GM08714 (cell line): ENCODE measurements around the gene SNX24.

Experiments used
- H3K4me3 ChIP-seq: fragments of 200-500 bp; sonication (Bioruptor generic); 2 replicates; pipeline ENCODE4 v1.5.1; 2014; ENCODE audit warnings: mild to moderate bottlenecking, low read length, inconsistent platforms
- ZNF274 ChIP-seq: IDR thresholded peaks from 2 replicates; pipeline ENCODE4 v1.6.1; 2012; ENCODE audit warnings: mild to moderate bottlenecking, low read depth, low read length

SNX24 gene

DNA sequence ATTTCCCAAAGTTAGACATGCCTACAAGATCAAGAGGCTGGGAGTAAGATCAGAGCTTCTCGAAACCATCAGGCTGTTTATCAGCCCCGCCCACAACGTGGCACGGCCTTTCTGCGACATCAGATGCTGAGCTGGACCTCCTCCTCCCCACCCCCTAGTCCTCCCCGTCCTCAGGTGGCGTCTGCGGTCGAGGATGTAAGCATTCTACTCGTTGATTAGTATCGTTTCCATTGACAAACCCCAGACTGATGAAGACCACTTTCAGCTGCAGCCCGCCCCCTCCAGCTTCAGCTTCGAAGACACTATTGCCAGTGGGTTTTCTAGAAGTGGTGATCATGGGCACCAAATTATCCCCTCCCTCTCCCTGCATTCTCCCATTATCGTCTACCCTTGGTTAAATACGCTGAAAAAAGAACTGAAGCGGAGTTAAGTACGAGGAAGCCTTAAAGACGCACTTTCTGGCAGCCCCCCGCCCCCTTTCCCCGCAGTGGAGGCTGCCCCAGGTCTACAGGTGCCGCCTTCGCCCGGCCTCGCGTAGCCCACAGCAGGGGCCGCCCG lies 190.0 kb downstream of the SNX24 start:
- peak overlapping the region; percentile 74; the same call in 1 of the 2 replicates for H3K4me3 ChIP-seq
- no peak for TF ChIP-seq ZNF274

DNA sequence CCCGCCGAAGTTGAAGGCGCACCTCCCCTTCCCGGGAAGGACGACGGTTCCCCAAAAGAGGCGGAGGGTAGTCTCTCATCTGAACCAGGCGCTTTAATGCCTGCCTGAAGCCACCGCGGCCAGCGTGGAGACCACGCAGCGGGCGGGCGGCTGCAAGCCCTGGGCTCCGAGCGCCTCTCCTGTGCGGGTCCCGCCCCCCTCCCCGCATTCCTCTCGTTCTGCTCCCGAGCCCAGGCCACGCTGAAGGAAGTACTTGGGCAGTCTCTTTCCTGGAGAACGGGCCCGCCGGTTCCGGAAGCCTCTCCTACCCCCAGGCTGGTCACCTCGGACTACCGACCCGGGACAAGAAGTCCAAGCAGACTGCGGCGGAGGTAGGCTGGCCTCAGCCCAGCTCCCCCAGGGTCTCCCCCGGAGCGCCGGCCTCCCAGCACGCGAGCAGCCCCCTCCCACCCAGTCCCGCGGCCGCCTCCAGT lies 190.5 kb downstream of the SNX24 start:
- H3K4me3 ChIP-seq = peak overlapping the region; percentile 74
- no peak for TF ChIP-seq ZNF274

DNA sequence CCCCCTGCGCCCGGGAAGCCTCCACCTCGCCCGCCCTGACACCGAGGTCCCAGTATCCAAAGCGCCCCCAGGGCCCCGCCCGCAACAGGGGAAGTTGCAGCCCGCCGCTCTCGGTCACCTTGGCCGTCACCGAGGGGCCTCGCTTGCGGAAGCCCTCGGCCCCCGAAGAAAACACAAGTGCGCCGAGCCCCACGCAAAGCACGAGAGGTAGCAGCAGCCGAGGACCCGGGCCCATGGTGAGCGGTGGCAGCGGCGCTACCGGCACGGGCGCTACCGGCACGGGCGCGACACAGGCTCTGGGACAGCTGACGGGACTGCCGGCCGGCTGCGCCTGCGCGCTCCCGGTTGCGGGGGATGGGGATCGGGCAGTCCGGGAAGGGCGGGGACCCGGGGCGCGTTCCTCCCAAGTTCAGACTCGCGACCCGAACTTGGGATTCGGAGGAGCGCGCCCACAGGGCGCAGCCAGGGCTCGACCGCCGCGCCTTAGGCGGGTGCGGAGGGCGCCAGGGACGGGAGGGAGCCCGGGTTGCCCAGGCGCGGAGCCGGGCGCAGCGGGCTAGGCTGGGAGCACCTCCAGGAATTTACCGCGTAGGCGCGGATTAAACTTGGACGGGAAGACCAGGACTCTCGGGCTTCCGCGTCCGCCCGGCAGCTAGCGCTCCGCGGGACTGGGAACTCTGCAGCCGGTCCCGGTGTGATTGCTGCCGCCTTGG lies 191.1 kb downstream of the SNX24 start, which contains the start of gene PPIC:
Gene PPIC (minus strand): TSS at position 335 of the 713 bp plus-strand sequence. CDS start 100 bp downstream, at position 235.
- TF ChIP-seq ZNF274 = no peak
- peak within 1 kb of the TSS; percentile 74 for H3K4me3 ChIP-seq

DNA sequence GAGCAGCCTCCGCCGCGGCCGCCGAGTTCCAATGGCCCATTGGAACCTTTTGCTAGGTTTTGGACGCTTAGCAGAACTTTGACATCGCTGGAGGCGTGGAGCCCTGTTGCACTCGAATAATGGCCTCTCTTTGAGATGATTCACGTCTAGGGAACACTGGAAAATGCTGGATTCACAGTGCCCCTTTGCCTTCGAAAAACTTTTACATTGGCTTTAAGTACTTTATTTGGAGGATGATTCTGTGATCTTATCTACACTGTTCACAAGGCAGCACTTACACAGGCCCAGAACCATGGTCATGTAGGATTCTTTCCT lies 191.6 kb downstream of the SNX24 start:
- H3K4me3 ChIP-seq = peak overlapping the region; percentile 74; the same call in 1 of the 2 replicates
- no peak for TF ChIP-seq ZNF274

DNA sequence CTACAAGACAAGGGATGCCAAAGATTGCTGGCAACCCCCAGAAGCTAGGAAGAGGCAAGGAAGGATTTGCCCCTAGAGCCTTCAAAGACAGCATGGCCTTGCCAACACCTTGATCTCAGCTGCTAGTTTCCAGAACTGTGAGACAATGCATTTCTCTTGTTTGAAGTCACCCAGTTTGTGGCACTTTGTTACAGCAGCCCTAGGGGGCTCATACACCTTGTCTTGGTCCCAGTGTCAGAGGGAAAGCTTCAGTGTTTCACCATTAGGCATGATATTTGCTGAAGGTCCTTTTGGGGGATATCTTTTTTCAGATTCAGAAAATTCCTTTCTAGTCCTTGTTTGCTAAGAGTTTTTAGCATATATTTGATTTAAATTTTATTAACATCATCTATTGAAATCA lies 194.3 kb downstream of the SNX24 start:
- no peak for TF ChIP-seq ZNF274

DNA sequence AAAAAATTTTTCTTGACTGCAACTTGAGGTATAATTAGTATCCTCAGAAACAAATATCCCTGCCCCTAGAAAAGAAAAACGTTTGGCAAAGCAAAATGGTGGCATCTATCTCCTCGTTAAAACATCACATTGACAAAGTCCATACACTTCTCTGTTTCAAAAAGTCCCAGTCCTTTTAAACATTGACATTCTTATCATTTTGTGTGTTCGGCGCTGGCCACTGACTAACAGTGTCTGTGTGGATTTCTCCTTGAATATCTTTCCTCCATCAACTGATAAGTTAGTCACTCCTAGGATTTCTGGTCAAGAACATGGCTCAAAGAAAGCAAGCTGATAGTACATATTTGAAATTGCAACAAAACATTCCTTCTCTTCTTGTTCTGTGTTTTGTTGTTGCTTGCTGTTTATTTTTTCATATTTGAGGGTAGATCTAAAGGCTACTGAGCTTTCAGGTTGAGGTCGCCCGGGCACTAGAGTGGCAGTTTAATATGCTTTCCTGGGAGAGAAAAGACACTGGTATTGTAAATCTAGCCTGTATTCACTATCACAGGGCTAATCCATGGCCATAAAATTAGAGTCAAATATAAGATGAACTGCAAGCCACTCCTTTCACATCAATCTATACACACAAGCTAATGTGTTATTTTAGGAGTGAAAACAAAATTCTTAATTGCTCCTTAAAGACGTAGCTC lies 199.7 kb downstream of the SNX24 start:
- H3K4me3 ChIP-seq = no peak overlapping the region
- TF ChIP-seq ZNF274 = no peak

More for the DNA sequence above, 194.3 kb downstream of the SNX24 start:
- no peak overlapping the region for H3K4me3 ChIP-seq

DNA sequence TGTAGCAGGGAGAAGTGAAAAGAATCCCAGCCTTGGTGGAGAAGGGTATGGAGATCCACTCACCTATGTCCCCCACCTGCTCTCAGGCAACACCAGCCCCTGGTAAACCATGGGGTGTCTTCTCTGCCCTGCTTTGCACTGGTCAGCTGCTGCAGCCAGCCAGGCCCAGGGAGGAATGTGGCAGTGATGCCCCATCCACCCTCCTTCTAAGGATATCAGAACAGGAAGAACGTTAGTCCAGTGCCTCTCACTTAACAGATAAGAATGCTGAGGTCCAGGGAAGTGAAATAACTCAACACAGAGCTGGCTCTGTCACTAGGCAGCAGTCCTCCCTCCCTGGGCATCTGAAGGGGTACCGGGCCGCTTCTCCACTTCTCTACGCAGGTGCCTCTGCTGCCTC lies 200.8 kb downstream of the SNX24 start:
- TF ChIP-seq ZNF274 = no peak
- H3K4me3 ChIP-seq = no peak overlapping the region

DNA sequence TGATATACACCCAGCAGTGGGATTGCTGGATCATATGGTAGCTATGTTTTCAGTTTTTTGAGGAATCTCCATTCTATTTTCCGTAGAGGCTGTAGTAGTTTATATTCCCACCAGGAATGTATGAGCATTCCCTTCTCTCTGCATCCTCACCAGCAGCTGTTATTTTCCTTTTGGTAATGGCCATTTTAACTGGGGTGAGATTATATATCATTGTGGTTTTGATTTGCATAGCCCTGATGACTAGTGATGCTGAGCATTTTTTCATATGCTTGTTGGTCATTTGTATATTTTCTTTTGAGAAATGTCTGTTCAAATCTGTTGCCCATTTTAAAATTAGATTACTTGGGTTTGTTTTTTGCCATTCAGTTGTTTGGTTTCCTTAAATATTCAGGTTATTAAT lies 202.3 kb downstream of the SNX24 start:
- no peak for TF ChIP-seq ZNF274
- H3K4me3 ChIP-seq = no peak overlapping the region

DNA sequence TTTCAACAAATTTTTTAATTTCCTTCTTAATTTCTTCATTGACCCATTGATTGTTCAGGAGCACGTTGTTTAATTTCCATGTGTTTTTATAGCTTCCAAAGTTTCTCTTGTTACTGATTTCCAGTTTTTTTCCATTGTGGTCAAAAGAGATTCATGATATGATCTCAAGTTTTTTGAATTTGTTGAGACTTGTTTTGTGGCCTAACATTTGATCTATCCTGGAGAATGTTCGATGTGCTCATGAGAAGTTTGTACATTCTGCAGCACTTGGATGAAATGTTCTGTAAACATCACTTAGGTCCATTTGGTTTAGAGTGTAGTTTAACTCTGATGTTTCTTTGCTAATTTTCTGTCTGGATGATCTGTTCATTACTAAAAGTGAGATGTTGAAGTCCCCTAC lies 205.8 kb downstream of the SNX24 start:
- TF ChIP-seq ZNF274 = no peak
- H3K4me3 ChIP-seq = no peak overlapping the region
